SU-DHL-6 (cell line): ENCODE data around the gene SPATA31E1.

Experiments
- H2AFZ ChIP-seq: fragments of 200-600 bp; sonication (generic); 2 replicates; pipeline ENCODE4 v1.6.1; 2014; ENCODE audit warnings: low read depth, mild to moderate bottlenecking, moderate library complexity, mixed read lengths, antibody characterized with exemption, low read length; ENCODE audit not compliant: severe bottlenecking
- H3F3A ChIP-seq: fragments of 200-600 bp; shearing (Covaris generic); 2 replicates; pipeline ENCODE4 v1.6.0; 2016; ENCODE audit warnings: antibody characterized with exemption, mild to moderate bottlenecking; ENCODE audit not compliant: insufficient read depth
- H3K27ac ChIP-seq: fragments of 200-600 bp; sonication (generic); 2 replicates; pipeline ENCODE4 v1.5.1; 2016; ENCODE audit warnings: low read depth, mild to moderate bottlenecking, low read length, moderate library complexity, mixed read lengths
- H3K27me3 ChIP-seq: fragments of 200-600 bp; sonication (generic), shearing (Covaris generic); 2 replicates; pipeline ENCODE4 v1.6.0; 2014; ENCODE audit warnings: mild to moderate bottlenecking, low read length
- H3K36me3 ChIP-seq: fragments of 200-600 bp; sonication (generic); 2 replicates; pipeline ENCODE4 v1.6.1; 2014; ENCODE audit warnings: mild to moderate bottlenecking, low read length, mixed read lengths
- H3K4me2 ChIP-seq: fragments of 300-600, 200-600 bp; shearing (Covaris generic), sonication (generic); 2 replicates; pipeline ENCODE4 v1.6.0; 2014; ENCODE audit warnings: low read length, low read depth, mild to moderate bottlenecking; ENCODE audit not compliant: poor library complexity, severe bottlenecking
- H3K4me3 ChIP-seq: fragments of 200-600 bp; sonication (generic); 2 replicates; pipeline ENCODE4 v1.5.1; 2014; ENCODE audit warnings: antibody characterized with exemption, low read length, mild to moderate bottlenecking, mixed read lengths; ENCODE audit not compliant: insufficient read depth, poor library complexity, severe bottlenecking
- H3K79me2 ChIP-seq: fragments of 200-600 bp; sonication (generic); 2 replicates; pipeline ENCODE4 v1.6.1; 2014; ENCODE audit warnings: mild to moderate bottlenecking, low read length, moderate library complexity; ENCODE audit not compliant: insufficient read depth
- H3K9ac ChIP-seq: fragments of 200-600 bp; sonication (generic); 2 replicates; pipeline ENCODE4 v1.7.0; 2014; ENCODE audit warnings: mild to moderate bottlenecking, low read length
- H3K9me2 ChIP-seq: fragments of 200-600 bp; sonication (generic); replicated peaks from 2 replicates; pipeline ENCODE4 v1.6.1; 2014; ENCODE audit warnings: low read length; ENCODE audit not compliant: insufficient read depth
- H3K9me3 ChIP-seq: fragments of 200-600 bp; sonication (generic); 2 replicates; pipeline ENCODE4 v1.6.1; 2014; ENCODE audit warnings: low read length, mixed read lengths; ENCODE audit not compliant: insufficient read depth
- H4K20me1 ChIP-seq: fragments of 200-600 bp; sonication (generic); 2 replicates; pipeline ENCODE4 v1.6.1; 2014; ENCODE audit warnings: low read depth, mild to moderate bottlenecking, antibody characterized with exemption, low read length, moderate library complexity, mixed read lengths
- CTCF ChIP-seq: fragments of 200-600 bp; sonication (generic); IDR thresholded peaks from one replicate; pipeline ENCODE4 v1.5.1; 2017; ENCODE audit warnings: antibody characterized with exemption, mild to moderate bottlenecking, low read length, moderate library complexity; ENCODE audit not compliant: insufficient read depth, poor library complexity, severe bottlenecking
- EZH2phosphoT487 ChIP-seq: fragments of 200-600 bp; sonication (generic), shearing (Covaris generic); conservative IDR thresholded peaks from 2 replicates; pipeline ENCODE4 v1.6.1; 2018; ENCODE audit warnings: mild to moderate bottlenecking, antibody characterized with exemption, low read length, moderate library complexity, mixed read lengths

Gene SPATA31E1

GRCh38 chr9:87869082-87869481, 13.6 kb upstream of the SPATA31E1 start:
- H3K4me3 ChIP-seq = no peak overlapping the region
- no peak overlapping the region for H3K27ac ChIP-seq
- no peaks in the 10 kb centered on the region for H3K9me2 ChIP-seq
- no peak overlapping the region for H3K4me2 ChIP-seq
- no peaks in the 10 kb centered on the region for H4K20me1 ChIP-seq
- TF ChIP-seq CTCF = no peak
- TF ChIP-seq EZH2phosphoT487 = no peak
- H3K79me2 ChIP-seq = no peaks in the 10 kb centered on the region
- no peaks in the 10 kb centered on the region for H3K27me3 ChIP-seq
- no peak overlapping the region for H3K9ac ChIP-seq
- H3F3A ChIP-seq = no peaks in the 10 kb centered on the region
- H2AFZ ChIP-seq = no peak overlapping the region
- H3K9me3 ChIP-seq = no peaks in the 10 kb centered on the region
- no peaks in the 10 kb centered on the region for H3K36me3 ChIP-seq

GRCh38 chr9:87871425-87872078, 11.1 kb upstream of the SPATA31E1 start:
- no peak overlapping the region for H2AFZ ChIP-seq
- H3K4me3 ChIP-seq = no peak overlapping the region
- no peaks in the 10 kb centered on the region for H3K36me3 ChIP-seq
- H3K9me2 ChIP-seq = no peaks in the 10 kb centered on the region
- no peaks in the 10 kb centered on the region for H3K27me3 ChIP-seq
- H3K79me2 ChIP-seq = no peaks in the 10 kb centered on the region
- H3K9ac ChIP-seq = no peak overlapping the region
- no peak overlapping the region for H3K4me2 ChIP-seq
- no peaks in the 10 kb centered on the region for H4K20me1 ChIP-seq
- no peaks in the 10 kb centered on the region for H3F3A ChIP-seq
- H3K27ac ChIP-seq = no peak overlapping the region
- TF ChIP-seq EZH2phosphoT487 (no peak), CTCF (no peak)
- no peaks in the 10 kb centered on the region for H3K9me3 ChIP-seq

- TF ChIP-seq EZH2phosphoT487 (no peak), CTCF (no peak)
- H3K27me3 ChIP-seq = no peaks in the 10 kb centered on the region
- H3K27ac ChIP-seq = no peak overlapping the region
- H3K79me2 ChIP-seq = no peaks in the 10 kb centered on the region
- no peaks in the 10 kb centered on the region for H3K9me3 ChIP-seq
- no peaks in the 10 kb centered on the region for H3F3A ChIP-seq
- no peak overlapping the region for H3K4me3 ChIP-seq
- H3K36me3 ChIP-seq = no peaks in the 10 kb centered on the region
- no peak overlapping the region for H3K9ac ChIP-seq
- H3K4me2 ChIP-seq = no peak overlapping the region
- no peak overlapping the region for H2AFZ ChIP-seq
- no peaks in the 10 kb centered on the region for H3K9me2 ChIP-seq
- H4K20me1 ChIP-seq = no peaks in the 10 kb centered on the region
Observed at GRCh38 chr9:87872079-87872624, 10.5 kb upstream of the SPATA31E1 start.
